GM23338 (cell line): ENCODE data around the gene COBLL1. TPM values are rescaled to one million over a fixed set of nuclear protein-coding genes. Genes with fewer than 3 reads are reported as not detected.

ENCODE experiments used
- CREB1 ChIP-seq: fragments of 250-450 bp; sonication (Bioruptor Pico); IDR thresholded peaks from 2 replicates; pipeline ENCODE4 v1.5.0; 2020; ENCODE audit warnings: low read depth, mild to moderate bottlenecking, moderate library complexity
- STAT1 ChIP-seq: IDR thresholded peaks from one replicate; pipeline ENCODE4 v1.6.1; 2016; ENCODE audit warnings: antibody characterized with exemption; ENCODE audit not compliant: unreplicated experiment
- ZNF331 ChIP-seq: fragments of 250-450 bp; sonication (Bioruptor Pico); IDR thresholded peaks from 2 replicates; pipeline ENCODE4 v1.5.0; 2020; ENCODE audit warnings: low read depth, mild to moderate bottlenecking, moderate library complexity
- polyA plus RNA-seq: library from polyadenylated mRNA; unstranded; fragments of >200 nt; fragmentation: Nextera tagmentation; extraction: Ambion mirVana; gene quantifications from 2 replicates; pipeline ENCODE4 v1.2.1, GENCODE V29; 2016
- total RNA-seq: library from RNA; depleted of rRNA; stranded (reverse); fragments of >200 nt; shearing (Covaris generic); gene quantifications from 2 replicates; pipeline ENCODE4 v1.2.3, GENCODE V29; 2014
- TF ChIP-seq, protein P1 (sequence below): fragments of 250-450 bp; sonication (Bioruptor Pico); IDR thresholded peaks from 2 replicates; pipeline ENCODE4 v1.5.0; 2020; ENCODE audit warnings: mild to moderate bottlenecking, moderate library complexity
- TF ChIP-seq, protein P2 (sequence below): IDR thresholded peaks from 2 replicates; pipeline ENCODE4 v1.6.1; 2016; ENCODE audit warnings: antibody characterized with exemption
- TF ChIP-seq, protein P3 (sequence below): IDR thresholded peaks from one replicate; pipeline ENCODE4 v1.6.1; 2018; ENCODE audit warnings: antibody characterized with exemption; ENCODE audit not compliant: unreplicated experiment

COBLL1 gene
- total and polyA plus RNA-seq, 2 experiments from 2014 or later, result 2.9 to 7.4 TPM

DNA sequence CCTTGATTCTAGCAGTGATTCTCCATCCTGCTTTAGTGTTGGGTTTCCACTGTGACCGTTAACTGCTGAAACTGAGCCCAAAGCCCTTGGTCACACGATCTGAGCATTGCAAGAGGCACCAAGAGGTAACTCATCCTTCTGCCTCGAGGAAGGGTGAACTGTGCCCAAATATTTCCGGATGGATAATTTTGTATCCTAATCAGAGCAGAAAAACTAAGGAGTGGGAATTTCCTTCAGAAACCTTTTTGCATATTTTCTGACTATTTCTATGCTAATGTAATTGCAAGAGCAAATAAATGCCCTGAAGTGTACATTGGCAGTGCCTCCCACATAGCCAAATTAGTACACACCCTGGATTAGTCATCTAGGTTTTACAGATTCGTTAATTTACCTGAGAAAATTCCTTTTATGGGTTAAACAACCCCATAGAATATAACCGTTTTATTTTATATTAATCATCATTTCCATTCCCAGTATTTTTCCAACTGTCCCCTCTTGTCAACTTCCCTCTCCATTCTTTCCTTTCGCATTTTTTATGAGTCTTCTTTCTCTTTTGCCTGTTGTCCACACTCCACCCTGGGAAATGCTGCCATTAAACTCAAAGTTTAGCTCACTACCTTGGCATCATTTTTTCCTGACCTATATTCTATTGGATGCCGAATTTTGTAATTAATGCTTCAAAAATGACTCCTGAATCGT lies 31.7 kb upstream of the COBLL1 start (continued):
- TF ChIP-seq, protein P1, sequence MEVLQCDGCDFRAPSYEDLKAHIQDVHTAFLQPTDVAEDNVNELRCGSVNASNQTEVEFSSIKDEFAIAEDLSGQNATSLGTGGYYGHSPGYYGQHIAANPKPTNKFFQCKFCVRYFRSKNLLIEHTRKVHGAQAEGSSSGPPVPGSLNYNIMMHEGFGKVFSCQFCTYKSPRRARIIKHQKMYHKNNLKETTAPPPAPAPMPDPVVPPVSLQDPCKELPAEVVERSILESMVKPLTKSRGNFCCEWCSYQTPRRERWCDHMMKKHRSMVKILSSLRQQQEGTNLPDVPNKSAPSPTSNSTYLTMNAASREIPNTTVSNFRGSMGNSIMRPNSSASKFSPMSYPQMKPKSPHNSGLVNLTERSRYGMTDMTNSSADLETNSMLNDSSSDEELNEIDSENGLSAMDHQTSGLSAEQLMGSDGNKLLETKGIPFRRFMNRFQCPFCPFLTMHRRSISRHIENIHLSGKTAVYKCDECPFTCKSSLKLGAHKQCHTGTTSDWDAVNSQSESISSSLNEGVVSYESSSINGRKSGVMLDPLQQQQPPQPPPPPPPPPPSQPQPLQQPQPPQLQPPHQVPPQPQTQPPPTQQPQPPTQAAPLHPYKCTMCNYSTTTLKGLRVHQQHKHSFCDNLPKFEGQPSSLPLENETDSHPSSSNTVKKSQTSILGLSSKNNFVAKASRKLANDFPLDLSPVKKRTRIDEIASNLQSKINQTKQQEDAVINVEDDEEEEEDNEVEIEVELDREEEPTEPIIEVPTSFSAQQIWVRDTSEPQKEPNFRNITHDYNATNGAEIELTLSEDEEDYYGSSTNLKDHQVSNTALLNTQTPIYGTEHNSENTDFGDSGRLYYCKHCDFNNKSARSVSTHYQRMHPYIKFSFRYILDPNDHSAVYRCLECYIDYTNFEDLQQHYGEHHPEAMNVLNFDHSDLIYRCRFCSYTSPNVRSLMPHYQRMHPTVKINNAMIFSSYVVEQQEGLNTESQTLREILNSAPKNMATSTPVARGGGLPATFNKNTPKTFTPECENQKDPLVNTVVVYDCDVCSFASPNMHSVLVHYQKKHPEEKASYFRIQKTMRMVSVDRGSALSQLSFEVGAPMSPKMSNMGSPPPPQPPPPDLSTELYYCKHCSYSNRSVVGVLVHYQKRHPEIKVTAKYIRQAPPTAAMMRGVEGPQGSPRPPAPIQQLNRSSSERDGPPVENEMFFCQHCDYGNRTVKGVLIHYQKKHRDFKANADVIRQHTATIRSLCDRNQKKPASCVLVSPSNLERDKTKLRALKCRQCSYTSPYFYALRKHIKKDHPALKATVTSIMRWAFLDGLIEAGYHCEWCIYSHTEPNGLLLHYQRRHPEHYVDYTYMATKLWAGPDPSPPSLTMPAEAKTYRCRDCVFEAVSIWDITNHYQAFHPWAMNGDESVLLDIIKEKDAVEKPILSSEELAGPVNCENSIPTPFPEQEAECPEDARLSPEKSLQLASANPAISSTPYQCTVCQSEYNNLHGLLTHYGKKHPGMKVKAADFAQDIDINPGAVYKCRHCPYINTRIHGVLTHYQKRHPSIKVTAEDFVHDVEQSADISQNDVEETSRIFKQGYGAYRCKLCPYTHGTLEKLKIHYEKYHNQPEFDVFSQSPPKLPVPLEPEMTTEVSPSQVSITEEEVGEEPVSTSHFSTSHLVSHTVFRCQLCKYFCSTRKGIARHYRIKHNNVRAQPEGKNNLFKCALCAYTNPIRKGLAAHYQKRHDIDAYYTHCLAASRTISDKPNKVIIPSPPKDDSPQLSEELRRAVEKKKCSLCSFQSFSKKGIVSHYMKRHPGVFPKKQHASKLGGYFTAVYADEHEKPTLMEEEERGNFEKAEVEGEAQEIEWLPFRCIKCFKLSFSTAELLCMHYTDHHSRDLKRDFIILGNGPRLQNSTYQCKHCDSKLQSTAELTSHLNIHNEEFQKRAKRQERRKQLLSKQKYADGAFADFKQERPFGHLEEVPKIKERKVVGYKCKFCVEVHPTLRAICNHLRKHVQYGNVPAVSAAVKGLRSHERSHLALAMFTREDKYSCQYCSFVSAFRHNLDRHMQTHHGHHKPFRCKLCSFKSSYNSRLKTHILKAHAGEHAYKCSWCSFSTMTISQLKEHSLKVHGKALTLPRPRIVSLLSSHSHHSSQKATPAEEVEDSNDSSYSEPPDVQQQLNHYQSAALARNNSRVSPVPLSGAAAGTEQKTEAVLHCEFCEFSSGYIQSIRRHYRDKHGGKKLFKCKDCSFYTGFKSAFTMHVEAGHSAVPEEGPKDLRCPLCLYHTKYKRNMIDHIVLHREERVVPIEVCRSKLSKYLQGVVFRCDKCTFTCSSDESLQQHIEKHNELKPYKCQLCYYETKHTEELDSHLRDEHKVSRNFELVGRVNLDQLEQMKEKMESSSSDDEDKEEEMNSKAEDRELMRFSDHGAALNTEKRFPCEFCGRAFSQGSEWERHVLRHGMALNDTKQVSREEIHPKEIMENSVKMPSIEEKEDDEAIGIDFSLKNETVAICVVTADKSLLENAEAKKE, result no peak
- TF ChIP-seq CREB1, result no peak
- TF ChIP-seq ZNF331 (CRISPR knock-in tag), result no peak
- TF ChIP-seq, protein P2, sequence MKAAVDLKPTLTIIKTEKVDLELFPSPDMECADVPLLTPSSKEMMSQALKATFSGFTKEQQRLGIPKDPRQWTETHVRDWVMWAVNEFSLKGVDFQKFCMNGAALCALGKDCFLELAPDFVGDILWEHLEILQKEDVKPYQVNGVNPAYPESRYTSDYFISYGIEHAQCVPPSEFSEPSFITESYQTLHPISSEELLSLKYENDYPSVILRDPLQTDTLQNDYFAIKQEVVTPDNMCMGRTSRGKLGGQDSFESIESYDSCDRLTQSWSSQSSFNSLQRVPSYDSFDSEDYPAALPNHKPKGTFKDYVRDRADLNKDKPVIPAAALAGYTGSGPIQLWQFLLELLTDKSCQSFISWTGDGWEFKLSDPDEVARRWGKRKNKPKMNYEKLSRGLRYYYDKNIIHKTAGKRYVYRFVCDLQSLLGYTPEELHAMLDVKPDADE, result no peak
- TF ChIP-seq, protein P3, sequence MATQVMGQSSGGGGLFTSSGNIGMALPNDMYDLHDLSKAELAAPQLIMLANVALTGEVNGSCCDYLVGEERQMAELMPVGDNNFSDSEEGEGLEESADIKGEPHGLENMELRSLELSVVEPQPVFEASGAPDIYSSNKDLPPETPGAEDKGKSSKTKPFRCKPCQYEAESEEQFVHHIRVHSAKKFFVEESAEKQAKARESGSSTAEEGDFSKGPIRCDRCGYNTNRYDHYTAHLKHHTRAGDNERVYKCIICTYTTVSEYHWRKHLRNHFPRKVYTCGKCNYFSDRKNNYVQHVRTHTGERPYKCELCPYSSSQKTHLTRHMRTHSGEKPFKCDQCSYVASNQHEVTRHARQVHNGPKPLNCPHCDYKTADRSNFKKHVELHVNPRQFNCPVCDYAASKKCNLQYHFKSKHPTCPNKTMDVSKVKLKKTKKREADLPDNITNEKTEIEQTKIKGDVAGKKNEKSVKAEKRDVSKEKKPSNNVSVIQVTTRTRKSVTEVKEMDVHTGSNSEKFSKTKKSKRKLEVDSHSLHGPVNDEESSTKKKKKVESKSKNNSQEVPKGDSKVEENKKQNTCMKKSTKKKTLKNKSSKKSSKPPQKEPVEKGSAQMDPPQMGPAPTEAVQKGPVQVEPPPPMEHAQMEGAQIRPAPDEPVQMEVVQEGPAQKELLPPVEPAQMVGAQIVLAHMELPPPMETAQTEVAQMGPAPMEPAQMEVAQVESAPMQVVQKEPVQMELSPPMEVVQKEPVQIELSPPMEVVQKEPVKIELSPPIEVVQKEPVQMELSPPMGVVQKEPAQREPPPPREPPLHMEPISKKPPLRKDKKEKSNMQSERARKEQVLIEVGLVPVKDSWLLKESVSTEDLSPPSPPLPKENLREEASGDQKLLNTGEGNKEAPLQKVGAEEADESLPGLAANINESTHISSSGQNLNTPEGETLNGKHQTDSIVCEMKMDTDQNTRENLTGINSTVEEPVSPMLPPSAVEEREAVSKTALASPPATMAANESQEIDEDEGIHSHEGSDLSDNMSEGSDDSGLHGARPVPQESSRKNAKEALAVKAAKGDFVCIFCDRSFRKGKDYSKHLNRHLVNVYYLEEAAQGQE, result no peak
- no peak for TF ChIP-seq STAT1
